GM19023 (cell line): ENCODE results near the gene LCT.

ENCODE experiments used
- ATAC-seq: cut with Tn5 transposase; IDR thresholded peaks from one replicate; pipeline ENCODE4 v1.9.1; 2021; ENCODE audit warnings: mild to moderate bottlenecking, moderate library complexity; ENCODE audit not compliant: unreplicated experiment

Gene LCT

GRCh38 chr2:135744760-135745314 lies 92.1 kb downstream of the LCT start:
- no peak for ATAC-seq

- no peak for ATAC-seq
These were observed 93.1 kb downstream of the LCT start for GRCh38 chr2:135743860-135744259.

GRCh38 chr2:135742325-135742757 lies 94.6 kb downstream of the LCT start:
- peak; percentile 21 for ATAC-seq

- ATAC-seq: peak; percentile 90
These were observed 95.3 kb downstream of the LCT start, which contains the start of gene UBXN4 for GRCh38 chr2:135741395-135742324. Gene UBXN4 (plus strand): TSS chr2:135741855. CDS start chr2:135741930, 75 bp downstream.

- ATAC-seq: no peak
These were observed 96.0 kb downstream of the LCT start for GRCh38 chr2:135741043-135741394.

- no peak for ATAC-seq
These were observed 96.8 kb downstream of the LCT start for GRCh38 chr2:135740206-135740605.
